Measurements from ENCODE around the gene KLHL17.
"Not testable (repeated sequence)": the region's sequence is repeated elsewhere in the genome, so short reads cannot be mapped to it uniquely, and the experiment has no call there.

Gene KLHL17

DNA sequence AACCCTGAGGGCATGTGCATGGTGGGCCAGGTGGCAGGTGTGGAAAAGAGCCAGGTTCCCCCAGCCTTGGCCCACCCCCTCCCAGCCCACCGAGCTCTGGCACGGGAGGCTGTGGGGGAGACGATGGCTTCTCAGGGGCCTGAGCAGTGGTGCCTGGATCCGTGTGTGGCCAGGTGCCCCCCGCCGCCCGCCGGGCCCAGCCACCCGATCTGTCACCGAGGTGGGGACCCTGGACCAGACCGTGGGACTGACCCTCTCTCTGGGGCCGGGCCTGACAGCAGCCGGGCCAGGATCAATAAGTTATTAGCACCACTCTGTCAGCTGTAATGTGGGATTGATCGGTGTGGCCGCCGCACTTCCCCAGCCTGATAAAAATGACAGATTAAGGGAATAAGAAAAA, 22.9 kb upstream of the KLHL17 start:
- DNase-seq (ENCODE audit: low read depth), result no peak

DNA sequence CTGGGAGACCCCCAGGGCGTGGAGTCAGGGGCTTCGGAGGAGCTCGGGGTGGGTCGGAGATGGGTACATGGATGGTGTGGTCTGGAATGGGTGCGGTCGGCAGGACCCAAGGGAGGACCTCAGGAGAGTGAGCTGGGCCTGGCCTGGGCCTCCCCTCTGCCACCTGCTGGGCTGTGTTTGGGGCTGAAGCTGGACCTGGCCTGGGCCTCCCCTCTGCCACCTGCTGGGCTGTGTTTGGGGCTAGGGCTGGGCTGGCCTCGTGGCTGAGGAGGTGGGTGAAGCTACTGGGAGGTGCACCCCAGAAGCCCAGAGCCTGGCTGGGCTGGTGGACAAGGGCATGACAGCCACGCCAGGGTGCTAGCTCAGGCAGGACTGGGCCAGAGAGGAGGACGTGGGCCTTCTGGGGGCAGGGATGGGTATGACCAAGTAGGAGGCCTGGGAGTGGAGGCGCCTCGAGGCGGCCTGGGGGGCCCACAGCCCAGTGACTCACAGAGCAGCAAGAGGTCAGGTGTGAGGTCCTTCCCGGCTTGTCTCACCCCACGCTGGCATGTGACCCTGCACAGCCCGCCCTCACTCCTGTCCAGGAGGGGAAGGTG, 22.2 kb upstream of the KLHL17 start:
- DNase-seq (ENCODE audit: low read depth), result peak; percentile 53

DNA sequence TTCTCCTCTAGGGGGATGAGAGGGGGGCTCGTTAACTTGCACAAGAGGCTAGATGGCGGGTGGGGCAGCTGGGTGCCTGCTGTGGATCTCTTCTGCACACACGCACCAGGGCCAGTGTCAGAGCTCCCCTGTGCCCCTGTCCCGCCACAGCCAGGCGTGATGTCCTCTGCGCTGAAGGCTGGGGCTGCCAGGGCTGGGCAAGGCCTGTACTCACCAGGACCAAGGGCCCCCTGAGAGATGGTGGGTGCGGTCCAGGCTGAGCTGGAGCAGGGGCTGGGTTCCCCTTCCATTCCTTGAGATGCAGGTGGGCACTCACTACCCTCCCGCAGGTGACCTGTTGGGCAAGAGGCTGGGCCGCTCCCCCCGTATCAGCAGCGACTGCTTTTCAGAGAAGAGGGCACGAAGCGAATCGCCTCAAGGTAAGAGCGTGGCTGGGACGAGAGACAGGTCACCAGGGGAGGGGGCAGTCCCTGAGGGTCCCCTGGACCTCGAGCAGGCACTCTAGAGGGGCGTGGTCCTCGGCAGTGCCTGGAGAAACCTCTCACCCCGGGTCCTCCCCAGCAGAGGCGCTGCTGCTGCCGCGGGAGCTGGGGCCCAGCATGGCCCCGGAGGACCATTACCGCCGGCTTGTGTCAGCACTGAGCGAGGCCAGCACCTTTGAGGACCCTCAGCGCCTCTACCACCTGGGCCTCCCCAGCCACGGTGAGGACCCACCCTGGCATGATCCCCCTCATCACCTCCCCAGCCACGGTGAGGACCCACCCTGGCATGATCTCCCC, 21.5 kb upstream of the KLHL17 start:
- DNase-seq (ENCODE audit: low read depth), result no peak

DNA sequence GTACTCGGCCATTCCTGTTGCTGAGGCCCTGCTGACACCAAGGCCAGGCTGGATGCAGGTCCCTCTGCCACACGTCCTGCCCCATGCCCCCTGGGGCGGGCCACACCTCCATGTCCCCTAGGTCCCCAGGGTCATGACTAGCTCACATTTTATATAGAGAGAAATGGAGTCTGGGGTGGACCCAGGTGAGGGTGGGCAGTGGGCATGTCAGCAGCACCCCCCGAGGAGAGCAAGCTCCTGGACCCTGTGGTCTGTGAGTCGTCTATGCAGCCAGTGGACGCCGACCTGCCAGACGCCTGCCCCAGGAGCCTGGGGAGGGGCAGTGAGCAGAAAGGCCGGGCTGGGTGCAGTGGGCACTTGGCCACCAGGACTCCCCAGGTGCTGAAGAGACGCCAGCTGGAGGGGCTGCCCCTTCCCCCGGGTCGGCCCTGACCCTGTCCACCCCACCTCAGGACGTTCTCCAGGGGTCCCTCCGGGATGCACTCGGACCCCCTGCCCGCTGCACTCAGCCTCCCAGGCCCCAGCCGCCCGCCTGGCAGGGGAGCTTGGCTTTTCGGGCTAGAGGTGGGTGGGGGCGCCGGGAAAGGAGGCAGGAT, 20.8 kb upstream of the KLHL17 start:
- DNase-seq (ENCODE audit: low read depth), result no peak

DNA sequence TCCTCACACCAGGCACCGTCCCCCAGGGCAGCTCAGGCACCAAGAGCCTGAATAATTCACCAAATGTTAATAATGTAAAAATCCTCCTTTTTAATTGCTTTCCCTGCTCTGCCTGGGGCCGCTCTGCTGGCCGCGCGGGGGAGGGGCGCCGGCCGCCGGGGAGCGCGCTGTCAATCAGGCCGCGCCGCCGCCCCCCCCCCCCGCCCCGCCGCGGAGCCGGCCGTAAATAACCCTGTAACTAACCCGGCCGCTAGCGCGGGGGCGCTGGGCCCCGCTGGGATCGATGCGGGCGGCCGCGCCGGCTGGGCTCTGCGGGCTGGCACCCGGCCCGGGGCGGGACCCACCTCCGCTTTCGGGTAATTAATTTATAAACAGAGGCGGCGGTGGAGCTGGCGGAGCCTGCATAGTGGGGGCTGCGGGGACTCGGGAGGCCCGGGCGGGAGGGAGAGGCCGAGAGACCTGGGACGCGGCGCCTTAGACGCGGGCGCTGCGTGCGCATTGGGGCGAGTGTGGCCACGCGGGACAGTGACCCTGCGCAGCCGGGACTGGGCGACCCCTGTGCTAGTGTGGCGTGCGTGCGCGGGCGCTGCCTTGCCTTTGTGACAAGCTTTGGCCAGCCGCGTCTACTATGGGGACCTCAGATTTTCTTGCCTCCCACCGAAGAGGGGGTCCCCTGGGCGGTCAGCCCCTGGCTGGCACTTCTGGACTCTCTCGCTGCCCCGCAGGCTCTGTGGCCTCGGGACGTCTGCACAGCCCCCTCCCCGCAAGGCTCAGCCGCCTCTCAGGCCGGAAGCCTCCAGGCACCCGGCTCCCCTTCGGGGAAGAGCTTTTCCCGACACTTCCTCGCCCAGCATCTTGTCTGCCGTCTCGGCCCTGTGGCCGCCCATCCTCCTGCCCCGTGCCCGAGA, 20.0 kb upstream of the KLHL17 start:
- DNase-seq (ENCODE audit: low read depth), result peak; percentile 80

GRCh38 chr1:941015-941587, 19.3 kb upstream of the KLHL17 start:
- DNase-seq (ENCODE audit: low read depth), result no peak

- peak; percentile 94 for DNase-seq (ENCODE audit: low read depth)
Observed at GRCh38 chr1:941588-942383, 18.6 kb upstream of the KLHL17 start.

DNA sequence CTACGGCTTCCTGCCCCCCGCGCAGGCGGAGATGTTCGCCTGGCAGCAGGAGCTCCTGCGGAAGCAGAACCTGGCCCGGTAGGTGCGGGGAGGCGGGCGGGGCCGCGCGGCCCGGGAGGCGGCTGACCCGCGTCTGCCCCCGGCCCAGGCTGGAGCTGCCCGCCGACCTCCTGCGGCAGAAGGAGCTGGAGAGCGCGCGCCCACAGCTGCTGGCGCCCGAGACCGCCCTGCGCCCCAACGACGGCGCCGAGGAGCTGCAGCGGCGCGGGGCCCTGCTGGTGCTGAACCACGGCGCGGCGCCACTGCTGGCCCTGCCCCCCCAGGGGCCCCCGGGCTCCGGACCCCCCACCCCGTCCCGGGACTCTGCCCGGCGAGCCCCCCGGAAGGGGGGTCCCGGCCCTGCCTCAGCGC, 18.0 kb upstream of the KLHL17 start:
- peak; percentile 65 for DNase-seq (ENCODE audit: low read depth)

DNA sequence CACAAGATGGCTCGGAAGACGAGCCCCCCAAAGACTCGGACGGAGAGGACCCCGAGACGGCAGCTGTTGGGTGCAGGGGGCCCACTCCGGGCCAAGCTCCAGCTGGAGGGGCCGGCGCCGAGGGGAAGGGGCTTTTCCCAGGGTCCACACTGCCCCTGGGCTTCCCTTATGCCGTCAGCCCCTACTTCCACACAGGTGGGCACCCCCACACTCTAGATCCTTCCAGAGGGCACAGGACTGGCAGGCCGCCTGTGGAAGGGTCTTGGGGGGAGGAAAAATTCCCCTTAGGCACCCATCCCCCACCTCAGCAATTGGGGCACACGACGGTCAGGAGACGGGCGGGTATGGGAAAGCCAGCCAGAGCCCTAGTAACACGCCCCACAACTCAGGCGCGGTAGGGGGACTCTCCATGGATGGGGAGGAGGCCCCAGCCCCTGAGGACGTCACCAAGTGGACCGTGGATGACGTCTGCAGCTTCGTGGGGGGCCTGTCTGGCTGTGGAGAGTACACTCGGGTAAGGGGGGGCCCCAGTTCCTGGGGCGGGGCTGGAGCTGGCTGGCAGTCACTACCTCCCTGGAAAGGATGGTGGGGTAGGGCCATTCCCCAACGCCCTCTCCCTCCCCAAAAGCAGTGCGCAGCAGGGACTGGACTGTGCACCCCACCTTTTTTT, 17.4 kb upstream of the KLHL17 start:
- DNase-seq (ENCODE audit: low read depth), result peak; percentile 85

DNA sequence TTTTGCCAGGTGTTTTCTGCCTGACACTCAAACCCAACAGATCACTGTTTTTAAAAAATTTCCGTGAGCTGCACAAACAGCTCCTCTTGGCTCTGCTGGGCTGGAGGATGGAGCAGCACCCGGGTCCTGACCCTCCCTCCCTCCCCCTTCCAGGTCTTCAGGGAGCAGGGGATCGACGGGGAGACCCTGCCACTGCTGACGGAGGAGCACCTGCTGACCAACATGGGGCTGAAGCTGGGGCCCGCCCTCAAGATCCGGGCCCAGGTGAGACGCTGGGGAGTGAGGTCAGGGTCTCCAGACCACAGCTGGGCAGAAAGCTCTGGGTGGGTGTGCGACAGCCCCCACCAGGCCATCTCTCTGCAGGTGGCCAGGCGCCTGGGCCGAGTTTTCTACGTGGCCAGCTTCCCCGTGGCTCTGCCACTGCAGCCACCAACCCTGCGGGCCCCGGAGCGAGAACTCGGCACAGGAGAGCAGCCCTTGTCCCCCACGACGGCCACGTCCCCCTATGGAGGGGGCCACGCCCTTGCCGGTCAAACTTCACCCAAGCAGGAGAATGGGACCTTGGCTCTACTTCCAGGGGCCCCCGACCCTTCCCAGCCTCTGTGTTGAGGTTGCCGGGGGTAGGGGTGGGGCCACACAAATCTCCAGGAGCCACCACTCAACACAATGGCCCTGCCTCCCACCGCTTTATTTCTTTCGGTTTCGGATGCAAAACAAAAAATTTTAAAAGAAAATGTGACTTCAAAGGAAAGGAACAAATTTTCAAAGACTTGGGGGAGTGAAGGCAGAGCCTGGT, 16.6 kb upstream of the KLHL17 start:
- no peak for DNase-seq (ENCODE audit: low read depth)

- peak; percentile 68 for DNase-seq (ENCODE audit: low read depth)
Observed at GRCh38 chr1:944341-945325, 15.8 kb upstream of the KLHL17 start.

DNA sequence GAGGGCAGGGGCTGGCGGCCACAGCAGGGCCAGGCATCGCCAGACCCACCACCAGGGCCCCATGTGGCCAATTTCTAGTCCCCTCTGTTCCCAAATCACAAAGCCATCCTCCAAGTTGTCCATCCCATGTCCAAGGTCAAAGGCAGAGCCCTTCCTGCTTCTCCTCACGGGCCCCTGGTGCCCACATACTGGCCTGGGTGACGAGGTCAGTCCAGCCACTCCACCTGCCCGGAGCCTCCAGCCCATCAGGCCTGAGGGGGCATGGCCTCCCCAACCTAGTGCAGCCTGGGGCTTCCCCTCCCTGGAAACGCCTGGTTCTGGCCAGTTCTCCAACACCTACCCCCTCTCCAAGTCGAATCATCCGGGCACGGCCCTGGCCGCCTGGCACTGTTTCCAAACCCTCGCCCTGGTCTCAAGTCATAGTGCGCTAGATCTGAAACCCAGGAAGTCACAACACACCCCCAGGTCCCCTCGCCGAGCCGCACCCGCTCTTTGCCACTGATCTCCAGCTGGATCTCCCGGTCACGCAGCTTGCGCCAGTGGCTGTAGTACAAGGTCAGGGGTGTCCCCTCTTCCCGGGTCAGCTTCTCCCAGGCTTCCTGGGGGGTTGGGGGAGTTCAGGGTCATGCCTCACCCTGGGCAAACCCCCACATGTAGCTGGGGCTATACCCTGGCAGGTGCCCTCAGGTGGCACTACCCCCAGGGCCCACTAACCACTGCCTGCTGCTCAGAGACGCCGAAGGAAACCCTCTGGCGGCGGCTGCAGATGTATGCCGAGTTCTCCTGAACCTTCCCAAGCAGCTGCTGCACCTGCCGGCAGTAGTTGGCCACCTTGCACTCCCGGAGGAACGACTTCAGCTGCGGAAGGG, 14.5 kb upstream of the KLHL17 start:
- no peak for DNase-seq (ENCODE audit: low read depth)

DNA sequence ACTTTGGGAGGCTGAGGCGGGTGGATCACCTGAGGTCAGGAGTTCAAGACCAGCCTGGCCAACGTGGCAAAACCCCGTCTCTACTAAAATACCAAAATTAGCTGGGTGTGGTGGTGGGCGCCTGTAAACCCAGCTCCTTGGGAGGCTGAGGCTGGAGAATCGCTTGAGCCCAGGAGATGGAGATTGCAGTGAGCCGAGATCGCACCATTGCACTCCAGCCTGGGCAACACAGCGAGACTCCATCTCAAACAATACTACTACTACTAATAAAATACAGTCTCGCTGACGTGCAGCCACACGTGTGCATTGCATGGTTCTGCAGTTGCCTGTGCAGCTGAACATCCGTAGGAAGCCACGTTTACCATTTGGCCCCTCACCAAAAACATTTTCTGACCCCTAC, 13.6 kb upstream of the KLHL17 start:
- DNase-seq (ENCODE audit: low read depth), result not testable (repeated sequence)

DNA sequence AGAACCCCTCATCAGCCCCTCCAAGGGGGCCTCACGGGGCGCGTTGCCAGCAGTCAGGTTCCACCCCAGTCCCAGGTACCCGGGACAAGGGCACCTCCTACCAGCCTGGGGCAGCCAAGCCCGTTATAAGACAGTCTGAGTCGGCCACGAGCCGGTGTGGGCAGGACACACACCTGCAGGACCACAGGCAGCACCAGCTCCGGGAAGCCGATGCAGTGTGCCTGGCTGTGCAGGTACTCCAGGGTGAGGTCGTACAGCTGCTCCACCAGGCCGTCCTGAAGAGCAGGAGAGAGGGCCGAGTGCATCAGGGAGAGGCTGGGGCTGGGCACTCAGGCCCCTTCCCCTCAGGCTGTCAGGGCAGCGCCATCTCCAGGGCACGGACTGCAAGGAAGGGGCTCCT, 12.4 kb upstream of the KLHL17 start:
- DNase-seq (ENCODE audit: low read depth), result no peak

DNA sequence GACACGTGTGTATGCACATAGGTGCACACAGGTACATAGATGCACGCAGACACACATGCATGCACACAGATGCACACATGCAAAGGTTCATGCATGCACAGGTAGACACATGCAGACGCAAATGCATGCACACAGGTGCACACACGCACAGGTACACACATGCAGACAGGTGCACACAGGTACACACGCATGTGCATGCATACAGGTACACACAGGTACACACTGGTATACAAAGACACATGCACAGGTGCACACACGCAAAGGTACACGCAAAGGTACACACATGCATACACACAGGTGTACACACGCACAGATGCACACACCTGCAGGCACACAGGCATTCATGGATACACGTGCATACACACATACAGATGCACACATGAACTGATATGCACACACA, 10.1 kb upstream of the KLHL17 start:
- no peak for DNase-seq (ENCODE audit: low read depth)

DNA sequence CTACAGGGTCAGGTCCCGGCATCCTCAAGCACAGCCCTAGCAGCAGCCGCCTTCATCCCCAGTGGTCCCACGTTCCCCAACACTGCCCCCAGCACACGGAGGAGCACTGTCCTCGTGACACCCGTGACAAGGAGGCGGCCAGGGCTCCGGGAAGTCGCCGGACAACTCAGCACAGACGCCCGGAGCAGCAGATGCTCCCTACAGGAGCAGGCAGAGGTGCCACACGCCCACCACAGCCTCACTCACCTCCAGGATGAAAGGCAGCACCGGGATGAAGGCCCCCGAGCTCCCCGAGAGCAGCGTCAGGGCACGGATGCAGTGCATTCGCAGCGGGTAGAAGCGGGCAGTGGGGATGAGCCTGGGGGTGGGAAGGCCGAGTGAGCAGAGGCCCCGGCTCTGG, 9.5 kb upstream of the KLHL17 start:
- no peak for DNase-seq (ENCODE audit: low read depth)

GRCh38 chr1:951364-951763, 9.0 kb upstream of the KLHL17 start:
- DNase-seq (ENCODE audit: low read depth), result no peak

DNA sequence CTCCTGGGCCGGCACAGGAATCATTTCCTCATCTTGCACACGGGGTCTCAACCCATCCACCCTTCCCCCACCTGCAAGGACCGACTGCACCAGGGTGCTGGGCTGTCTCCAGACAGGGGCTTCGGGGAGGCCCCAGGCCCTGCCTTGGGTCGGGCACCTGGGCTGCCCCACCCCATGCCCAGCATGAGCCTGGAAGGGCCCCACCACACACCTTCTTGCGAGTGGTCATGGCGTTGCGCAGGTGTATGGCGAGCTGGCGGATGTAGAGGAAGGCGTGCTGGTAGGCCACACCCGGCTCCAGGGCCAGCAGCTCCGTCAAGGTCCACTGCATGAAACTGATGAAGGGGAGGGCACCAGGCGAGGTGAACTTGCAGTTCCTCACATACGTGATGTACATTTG, 8.2 kb upstream of the KLHL17 start:
- DNase-seq (ENCODE audit: low read depth), result no peak
